ENCODE measurements around the gene UPK1B. TPM values are rescaled to one million over a fixed set of nuclear protein-coding genes. Genes with fewer than 3 reads are reported as not detected.

The UPK1B gene
- total and polyA plus RNA-seq, 2 donors (not counting 3 experiments of a cell fraction or from before 2014, with no cell fraction given): not detected

DNA sequence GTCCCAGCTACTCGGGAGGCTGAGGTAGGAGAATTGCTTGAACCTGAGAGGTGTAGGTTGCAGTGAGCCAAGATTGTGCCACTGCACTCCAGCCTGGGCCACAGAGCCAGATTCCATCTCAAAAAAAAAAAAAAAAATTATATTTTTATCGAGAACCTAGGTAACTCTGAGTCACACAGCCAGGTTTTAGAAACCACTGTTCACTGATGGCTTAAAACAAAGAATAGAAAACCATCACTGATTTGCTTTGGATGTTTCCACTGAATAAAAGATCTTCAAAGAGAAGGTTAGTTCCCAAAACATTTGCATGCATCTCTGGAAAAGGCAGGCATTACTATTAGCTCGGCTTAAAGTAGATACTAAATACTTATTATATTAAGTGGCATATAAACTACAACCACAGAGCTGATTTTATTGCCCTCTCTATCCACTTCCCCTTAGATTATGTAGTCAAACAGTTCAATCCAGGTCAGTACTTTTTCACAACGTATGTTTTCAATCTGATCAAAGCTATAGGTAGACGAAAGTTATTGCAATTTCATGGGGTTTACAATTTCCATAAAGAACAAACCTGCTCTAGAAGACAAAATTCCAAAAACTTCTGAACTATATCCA, 65.9 kb downstream of the UPK1B start:
- peaks cover 0 to 3% of the 10 kb centered on the region in 2 experiments for H3K36me3 ChIP-seq (ENCODE audit: control insufficient read depth in 2 of 2, extremely low read depth in 1 of 2, insufficient read depth in 2 of 2, low read length in 2 of 2)
- H3K27me3 ChIP-seq (ENCODE audit: control insufficient read depth in 2 of 2, insufficient read depth in 2 of 2, low read length in 2 of 2): no peaks in the 10 kb centered on the region
- H3K4me3 ChIP-seq (replicated peaks in 1 of 3; ENCODE audit: insufficient read depth in 1 of 3, low read depth in 1 of 3, low read length in 3 of 3): peak overlapping the region in 2 of 3 experiments; percentile 71 to 78
- H4K20me1 ChIP-seq (replicated peaks; ENCODE audit: control insufficient read depth, extremely low read depth, insufficient read depth, low read length): no peaks in the 10 kb centered on the region
- POLR2A ChIA-PET: no interaction called here
- H3K9me3 ChIP-seq (replicated peaks; ENCODE audit: control insufficient read depth, insufficient read depth, low read length): no peaks in the 10 kb centered on the region
- TF ChIP-seq, protein P1, sequence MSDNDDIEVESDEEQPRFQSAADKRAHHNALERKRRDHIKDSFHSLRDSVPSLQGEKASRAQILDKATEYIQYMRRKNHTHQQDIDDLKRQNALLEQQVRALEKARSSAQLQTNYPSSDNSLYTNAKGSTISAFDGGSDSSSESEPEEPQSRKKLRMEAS (IDR thresholded peaks at IDR 0.05; ENCODE audit: insufficient read depth, insufficient read length): no peak
- TF ChIP-seq JUN (IDR thresholded peaks at IDR 0.05; ENCODE audit: borderline replicate concordance, insufficient read depth, insufficient read length, low read depth) (no peak), MYC (IDR thresholded peaks at IDR 0.05; ENCODE audit: low read depth, low read length) (no peak), POLR2AphosphoS5 (IDR thresholded peaks at IDR 0.05; ENCODE audit: insufficient read depth, low read depth, low read length) (no peak)
- intact Hi-C loops (cut with micrococcal nuclease) (no loop called here), dilution Hi-C loops (cut with MboI; ENCODE audit: extremely low pct_ligation_motif_present, low sequenced_read_pairs) (no loop called here)
- H3K4me1 ChIP-seq (ENCODE audit: control insufficient read depth, extremely low read depth, insufficient read depth, low read length): peaks cover 13% of the 10 kb centered on the region
- no peak overlapping the region for H3K27ac ChIP-seq (ENCODE audit: insufficient read depth, low read depth, low read length)
- H3K79me2 ChIP-seq (ENCODE audit: control insufficient read depth, insufficient read depth, low read length): no peaks in the 10 kb centered on the region
- DNase-seq (ENCODE audit: low read depth, low spot score): peak; percentile 11
- H2AFZ ChIP-seq (ENCODE audit: low read depth, low read length): no peak overlapping the region
- peak overlapping the region; percentile 61 for H3K4me2 ChIP-seq (ENCODE audit: insufficient read depth, low read length)
- H3K9me1 ChIP-seq (replicated peaks; ENCODE audit: control insufficient read depth, extremely low read depth, insufficient read depth, low read length): no peaks in the 10 kb centered on the region
- H3K9ac ChIP-seq (replicated peaks; ENCODE audit: extremely low read depth, insufficient read depth, low read length): peak overlapping the region; percentile 84
- CTCF ChIA-PET: interaction anchor here (0.9 kb wide), 1 partner anchor 442 kb away, joined by 3 read pairs; no protein-coding TSS in a partner anchor
- no peak for FAIRE-seq
- BruUV-seq (replicated peaks): no TSS peak

GRCh38 chr3:119240101-119240590, 66.7 kb downstream of the UPK1B start:
- Histone ChIP-seq H2AFZ (ENCODE audit: low read depth, low read length) (peak overlapping the region; percentile 69), H3K9me3 (replicated peaks; ENCODE audit: control insufficient read depth, insufficient read depth, low read length) (no peaks in the 10 kb centered on the region), H3K4me2 (ENCODE audit: insufficient read depth, low read length) (peak overlapping the region; percentile 61), H3K36me3 (ENCODE audit: control insufficient read depth in 2 of 2, extremely low read depth in 1 of 2, insufficient read depth in 2 of 2, low read length in 2 of 2) (peaks cover 0 to 3% of the 10 kb centered on the region in 2 experiments), H3K79me2 (ENCODE audit: control insufficient read depth, insufficient read depth, low read length) (no peaks in the 10 kb centered on the region), H4K20me1 (replicated peaks; ENCODE audit: control insufficient read depth, extremely low read depth, insufficient read depth, low read length) (no peaks in the 10 kb centered on the region), H3K4me3 (replicated peaks in 1 of 3; ENCODE audit: insufficient read depth in 1 of 3, low read depth in 1 of 3, low read length in 3 of 3) (peak overlapping the region; percentile 39 to 78 (median 71)), H3K27ac (ENCODE audit: insufficient read depth, low read depth, low read length) (peak overlapping the region; percentile 71), H3K9ac (replicated peaks; ENCODE audit: extremely low read depth, insufficient read depth, low read length) (peak overlapping the region; percentile 84), H3K27me3 (ENCODE audit: control insufficient read depth in 2 of 2, insufficient read depth in 2 of 2, low read length in 2 of 2) (no peaks in the 10 kb centered on the region), H3K4me1 (ENCODE audit: control insufficient read depth, extremely low read depth, insufficient read depth, low read length) (peaks cover 13% of the 10 kb centered on the region), H3K9me1 (replicated peaks; ENCODE audit: control insufficient read depth, extremely low read depth, insufficient read depth, low read length) (no peaks in the 10 kb centered on the region)
- TSS peak; percentile 34 for BruUV-seq (replicated peaks)
- dilution Hi-C loops (cut with MboI; ENCODE audit: extremely low pct_ligation_motif_present, low sequenced_read_pairs) (no loop called here), intact Hi-C loops (cut with micrococcal nuclease) (loop anchor here (2.0 kb wide), 1 partner anchor 55 kb away; the partner anchor contains the start of gene ARHGAP31)
- DNase-seq (ENCODE audit: low read depth, low spot score) (no peak), FAIRE-seq (no peak)
- TF ChIP-seq EZH2 (IDR thresholded peaks at IDR 0.05; ENCODE audit: borderline replicate concordance, low read depth, low read length, severe bottlenecking) (no peak), POLR2AphosphoS5 (IDR thresholded peaks at IDR 0.05; ENCODE audit: insufficient read depth, low read depth, low read length) (no peak), JUN (IDR thresholded peaks at IDR 0.05; ENCODE audit: borderline replicate concordance, insufficient read depth, insufficient read length, low read depth) (no peak), MYC (IDR thresholded peaks at IDR 0.05; ENCODE audit: low read depth, low read length) (no peak)
- TF ChIP-seq, protein P1 (IDR thresholded peaks at IDR 0.05; ENCODE audit: insufficient read depth, insufficient read length): no peak
- ChIA-PET CTCF (interaction anchor here (0.9 to 2.2 kb wide), 15 partner anchors 9 to 441 kb away, joined by 3 to 36 read pairs (median 7); partner anchors contain the start of genes ARHGAP31, COX17, IGSF11 and TEX55), POLR2A (interaction anchor here (1.0 to 1.5 kb wide), 2 partner anchors 18 to 109 kb away, joined by 4 read pairs; no protein-coding TSS in a partner anchor)
